Peyer's patch (tissue), 4 donors: ENCODE results near the gene B4GALT5. TPM values are rescaled to one million over a fixed set of nuclear protein-coding genes. Genes with fewer than 3 reads are reported as not detected.

ENCODE experiments used
- DNase-seq, 3 donors: peaks; one replicate each; pipeline ENCODE4 v3.0.0-alpha.2; 2017 to 2019
- H3K27ac ChIP-seq, 4 donors: fragments of 200-600 bp; sonication (generic); one replicate each; pipeline ENCODE4 v1.5.1; 2016 to 2019
- H3K27me3 ChIP-seq, 2 donors: fragments of 200-600 bp; sonication (generic); one replicate each; pipeline ENCODE4 v1.5.1; 2019
- H3K36me3 ChIP-seq, 3 donors: fragments of 200-600 bp; sonication (generic); one replicate each; pipeline ENCODE4 v1.5.1; 2016 to 2019
- H3K4me1 ChIP-seq, 4 donors: fragments of 200-600 bp; sonication (generic); one replicate each; pipeline ENCODE4 v1.5.1; 2016 to 2019
- H3K4me3 ChIP-seq, 4 donors: fragments of 200-600 bp; sonication (generic); 1 replicate in 3 of 4; 2 replicates in 1 of 4; pipeline ENCODE4 v1.5.1; 2016 to 2019; ENCODE audit warnings: mild to moderate bottlenecking in 1 of 4
- H3K9me3 ChIP-seq, 4 donors: fragments of 200-600 bp; sonication (generic); one replicate each; pipeline ENCODE4 v1.5.1; 2016 to 2019; ENCODE audit warnings: mild to moderate bottlenecking in 1 of 4
- CTCF ChIP-seq, 6 experiments: fragments of 450-650 bp in 4 of 6; fragments of 200-600 bp in 2 of 6; sonication (generic) in 1 of 6; IDR thresholded peaks; one replicate each; pipeline ENCODE4 v1.5.1; 2017 to 2019; ENCODE audit warnings: antibody characterized with exemption in 6 of 6, mild to moderate bottlenecking in 3 of 6, moderate library complexity in 1 of 6
- POLR2A ChIP-seq, 2 donors: fragments of 450-650 bp; IDR thresholded peaks; one replicate each; pipeline ENCODE4 v1.5.1; 2017; ENCODE audit warnings: antibody characterized with exemption in 2 of 2, mild to moderate bottlenecking in 2 of 2, moderate library complexity in 2 of 2
- total RNA-seq, 4 donors: library from RNA; depleted of rRNA; stranded (reverse); fragments of >200 nt; gene quantifications; one replicate each; pipeline ENCODE4 v1.1.0, GENCODE V29; 2016

B4GALT5 gene
- total RNA-seq, 4 donors from 2014 or later = 8.3 to 24.5 (median 19.3) TPM

GRCh38 chr20:49742948-49743347 is 29.3 kb upstream of the B4GALT5 start:
- H3K27me3 ChIP-seq = no peaks in the 10 kb centered on the region
- no peaks in the 10 kb centered on the region for H3K9me3 ChIP-seq
- TF ChIP-seq POLR2A (IDR thresholded peaks at IDR 0.05) = no peak
- no peak for TF ChIP-seq CTCF (IDR thresholded peaks at IDR 0.05)
- no peaks in the 10 kb centered on the region for H3K36me3 ChIP-seq
- DNase-seq = no peak
- no peak overlapping the region for H3K4me3 ChIP-seq
- no peak overlapping the region for H3K27ac ChIP-seq
- peaks cover 0 to 2% (median 0%) of the 10 kb centered on the region in 4 donors for H3K4me1 ChIP-seq

- H3K4me1 ChIP-seq = no peaks in the 10 kb centered on the region
- no peaks in the 10 kb centered on the region for H3K27me3 ChIP-seq
- H3K4me3 ChIP-seq = no peak overlapping the region
- no peaks in the 10 kb centered on the region for H3K9me3 ChIP-seq
- TF ChIP-seq CTCF (IDR thresholded peaks at IDR 0.05) (no peak), POLR2A (IDR thresholded peaks at IDR 0.05) (no peak)
- no peak overlapping the region for H3K27ac ChIP-seq
- DNase-seq = no peak
- no peaks in the 10 kb centered on the region for H3K36me3 ChIP-seq
Measured at GRCh38 chr20:49741977-49742376, 28.3 kb upstream of the B4GALT5 start.

GRCh38 chr20:49740807-49741206 is 27.1 kb upstream of the B4GALT5 start:
- H3K9me3 ChIP-seq = no peaks in the 10 kb centered on the region
- no peaks in the 10 kb centered on the region for H3K4me1 ChIP-seq
- DNase-seq = no peak
- H3K36me3 ChIP-seq = no peaks in the 10 kb centered on the region
- TF ChIP-seq POLR2A (IDR thresholded peaks at IDR 0.05) (no peak), CTCF (IDR thresholded peaks at IDR 0.05) (no peak)
- H3K27ac ChIP-seq = no peak overlapping the region
- no peak overlapping the region for H3K4me3 ChIP-seq
- H3K27me3 ChIP-seq = no peaks in the 10 kb centered on the region

GRCh38 chr20:49739042-49739441 is 25.4 kb upstream of the B4GALT5 start:
- Histone ChIP-seq H3K4me1 (no peaks in the 10 kb centered on the region), H3K36me3 (no peaks in the 10 kb centered on the region), H3K9me3 (no peaks in the 10 kb centered on the region), H3K27me3 (no peaks in the 10 kb centered on the region), H3K27ac (no peak overlapping the region), H3K4me3 (no peak overlapping the region)
- no peak for DNase-seq
- TF ChIP-seq CTCF (IDR thresholded peaks at IDR 0.05) (no peak), POLR2A (IDR thresholded peaks at IDR 0.05) (no peak)

- TF ChIP-seq CTCF (IDR thresholded peaks at IDR 0.05) = no peak
- no peak for TF ChIP-seq POLR2A (IDR thresholded peaks at IDR 0.05)
- no peak for DNase-seq
- Histone ChIP-seq H3K9me3 (no peaks in the 10 kb centered on the region), H3K36me3 (no peaks in the 10 kb centered on the region), H3K27ac (no peak overlapping the region), H3K4me1 (no peaks in the 10 kb centered on the region), H3K4me3 (no peak overlapping the region), H3K27me3 (no peaks in the 10 kb centered on the region)
Measured at GRCh38 chr20:49737260-49737659, 23.6 kb upstream of the B4GALT5 start.

- H3K4me1 ChIP-seq = no peaks in the 10 kb centered on the region
- TF ChIP-seq POLR2A (IDR thresholded peaks at IDR 0.05) = no peak
- no peak for TF ChIP-seq CTCF (IDR thresholded peaks at IDR 0.05)
- no peak overlapping the region for H3K4me3 ChIP-seq
- DNase-seq = no peak
- no peak overlapping the region for H3K27ac ChIP-seq
- no peaks in the 10 kb centered on the region for H3K27me3 ChIP-seq
- H3K36me3 ChIP-seq = no peaks in the 10 kb centered on the region
- no peaks in the 10 kb centered on the region for H3K9me3 ChIP-seq
Measured at GRCh38 chr20:49729780-49730179, 16.1 kb upstream of the B4GALT5 start.
